ENCODE results near the gene NCOR1. TPM values are rescaled to one million over a fixed set of nuclear protein-coding genes. Genes with fewer than 3 reads are reported as not detected.
"Not testable (repeated sequence)": the region's sequence is repeated elsewhere in the genome, so short reads cannot be mapped to it uniquely, and the experiment has no call there.

Gene NCOR1
- total RNA-seq, 1 donor from 2014 or later, result 129 TPM

GRCh38 chr17:16122697-16123434, 92.5 kb downstream of the NCOR1 start:
- Mint-ChIP-seq H3K4me3 (no peak overlapping the region), H3K27ac (ENCODE audit: unreplicated experiment) (no peak overlapping the region), H3K27me3 (ENCODE audit: low read depth) (no peaks in the 10 kb centered on the region), H3K36me3 (ENCODE audit: low read depth) (peaks cover 19% of the 10 kb centered on the region), H3K9me3 (no peaks in the 10 kb centered on the region), H3K4me1 (no peaks in the 10 kb centered on the region)
- no peak for DNase-seq (ENCODE audit: low read depth, low spot score)
- TF ChIP-seq CTCF (conservative IDR thresholded peaks at IDR 0.05), result no peak

GRCh38 chr17:16121915-16122314, 93.4 kb downstream of the NCOR1 start:
- Mint-ChIP-seq H3K27me3 (ENCODE audit: low read depth) (no peaks in the 10 kb centered on the region), H3K9me3 (peaks cover 2% of the 10 kb centered on the region), H3K4me1 (no peaks in the 10 kb centered on the region), H3K4me3 (no peak overlapping the region), H3K27ac (ENCODE audit: unreplicated experiment) (no peak overlapping the region), H3K36me3 (ENCODE audit: low read depth) (peaks cover 24% of the 10 kb centered on the region)
- no peak for TF ChIP-seq CTCF (conservative IDR thresholded peaks at IDR 0.05)
- DNase-seq (ENCODE audit: low read depth, low spot score), result no peak

DNA sequence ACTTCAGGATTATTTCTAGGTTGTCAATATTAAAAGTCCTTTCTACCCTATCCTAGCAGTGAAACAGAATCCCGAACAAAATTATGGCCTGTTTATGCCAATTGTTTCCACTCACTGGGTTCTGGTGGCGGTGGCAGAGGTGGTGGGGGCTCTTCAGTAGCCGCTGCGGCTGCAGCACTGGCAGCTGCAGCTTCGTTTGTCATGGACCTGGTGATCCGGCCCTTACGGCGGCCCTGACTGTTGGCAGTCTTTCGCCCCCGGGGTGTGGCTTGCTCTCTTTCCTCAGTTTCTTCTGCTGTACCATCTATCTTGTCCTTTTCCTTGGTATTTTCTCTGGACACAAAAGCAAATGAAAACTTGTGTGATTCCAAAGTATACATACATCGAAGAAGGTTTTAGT, 94.4 kb downstream of the NCOR1 start:
- Mint-ChIP-seq H3K27me3 (ENCODE audit: low read depth) (no peaks in the 10 kb centered on the region), H3K4me3 (no peak overlapping the region), H3K9me3 (peaks cover 5% of the 10 kb centered on the region), H3K4me1 (no peaks in the 10 kb centered on the region), H3K27ac (ENCODE audit: unreplicated experiment) (no peak overlapping the region), H3K36me3 (ENCODE audit: low read depth) (peaks cover 32% of the 10 kb centered on the region)
- no peak for TF ChIP-seq CTCF (conservative IDR thresholded peaks at IDR 0.05)
- DNase-seq (ENCODE audit: low read depth, low spot score), result no peak

GRCh38 chr17:16117149-16117548, 98.2 kb downstream of the NCOR1 start:
- H3K36me3 Mint-ChIP-seq (ENCODE audit: low read depth), result peaks cover 57% of the 10 kb centered on the region

GRCh38 chr17:16115077-16115698, 100.1 kb downstream of the NCOR1 start:
- H3K9me3 Mint-ChIP-seq, result peaks cover 20% of the 10 kb centered on the region

More at GRCh38 chr17:16117149-16117548, 98.2 kb downstream of the NCOR1 start:
- Mint-ChIP-seq H3K4me3 (no peak overlapping the region), H3K27ac (ENCODE audit: unreplicated experiment) (no peak overlapping the region), H3K4me1 (no peaks in the 10 kb centered on the region), H3K27me3 (ENCODE audit: low read depth) (no peaks in the 10 kb centered on the region), H3K9me3 (peaks cover 20% of the 10 kb centered on the region)
- no peak for DNase-seq (ENCODE audit: low read depth, low spot score)
- no peak for TF ChIP-seq CTCF (conservative IDR thresholded peaks at IDR 0.05)

GRCh38 chr17:16108871-16109270, 106.5 kb downstream of the NCOR1 start:
- peaks cover 32% of the 10 kb centered on the region for H3K36me3 Mint-ChIP-seq (ENCODE audit: low read depth)
- H3K27ac Mint-ChIP-seq (ENCODE audit: unreplicated experiment), result no peak overlapping the region
- no peak for TF ChIP-seq CTCF (conservative IDR thresholded peaks at IDR 0.05)
- H3K4me1 Mint-ChIP-seq, result peaks cover 3% of the 10 kb centered on the region
- H3K9me3 Mint-ChIP-seq, result peaks cover 1% of the 10 kb centered on the region
- H3K27me3 Mint-ChIP-seq (ENCODE audit: low read depth), result no peaks in the 10 kb centered on the region
- no peak overlapping the region for H3K4me3 Mint-ChIP-seq
- no peak for DNase-seq (ENCODE audit: low read depth, low spot score)

More at GRCh38 chr17:16115077-16115698, 100.1 kb downstream of the NCOR1 start:
- H3K4me3 Mint-ChIP-seq; H3K27me3 Mint-ChIP-seq (ENCODE audit: low read depth); H3K27ac Mint-ChIP-seq (ENCODE audit: unreplicated experiment); DNase-seq (ENCODE audit: low read depth, low spot score); H3K4me1 Mint-ChIP-seq: not testable (repeated sequence)
- H3K36me3 Mint-ChIP-seq (ENCODE audit: low read depth), result peaks cover 57% of the 10 kb centered on the region

Measured in neural crest cell (in vitro differentiated cells).